PC-3 (cell line): ENCODE results near the gene ELMO3. TPM values are rescaled to one million over a fixed set of nuclear protein-coding genes. Genes with fewer than 3 reads are reported as not detected.
A peak's percentile ranks its signal among the peaks of the same experiment; 100 is the strongest.

Experiments
- ATAC-seq: fragments of 200-7000 bp; cut with Tn5 transposase; 2 replicates; pipeline ENCODE4 v1.9.1; 2020; ENCODE audit warnings: mild to moderate bottlenecking, moderate library complexity
- BruUV-seq: library from RNA; stranded (reverse); fragments of 400-500 nt; replicated peaks from 2 replicates; lab custom pipeline; 2021; lab: Mats Ljungman, UMichigan
- CTCF ChIA-PET: fragments of 300-600 bp; sonication (Branson Sonifier 250); formaldehyde crosslinking; loops from one replicate; lab custom pipeline; 2022; ENCODE audit warnings: antibody characterized with exemption; lab: Charles Lee
- POLR2A ChIA-PET: fragments of 300-600 bp; sonication (Branson Sonifier 250); formaldehyde crosslinking; loops from one replicate; lab custom pipeline; 2022; ENCODE audit warnings: antibody characterized with exemption; ENCODE audit not compliant: unreplicated experiment; lab: Charles Lee
- DNase-seq: peaks from one replicate; pipeline ENCODE4 v3.0.0-alpha.2; 2015
- H2AFZ ChIP-seq: fragments of 300-600 bp; sonication (generic); 2 replicates; pipeline ENCODE4 v1.6.0; 2016; ENCODE audit warnings: antibody characterized with exemption, low read length
- H3F3A ChIP-seq: fragments of 300-600 bp; sonication (generic); one replicate; pipeline ENCODE4 v1.6.0; 2017; ENCODE audit warnings: antibody characterized with exemption, low read length, control low read depth, mild to moderate bottlenecking; ENCODE audit not compliant: unreplicated experiment
- H3K27ac ChIP-seq: fragments of 300-600 bp; sonication (generic); 2 replicates; pipeline ENCODE4 v1.5.1; 2016; ENCODE audit warnings: mild to moderate bottlenecking, low read length
- H3K27me3 ChIP-seq: fragments of 300-600 bp; sonication (generic); 2 replicates; pipeline ENCODE4 v1.6.1; 2016; ENCODE audit warnings: low read length, mixed read lengths
- H3K36me3 ChIP-seq: fragments of 300-600 bp; sonication (generic); 2 replicates; pipeline ENCODE4 v1.6.1; 2016; ENCODE audit warnings: low read depth, mixed run types, low read length, mixed read lengths
- H3K4me1 ChIP-seq: fragments of 300-600 bp; sonication (generic); 2 replicates; pipeline ENCODE4 v1.5.1; 2016; ENCODE audit warnings: low read length; ENCODE audit not compliant: insufficient read depth
- H3K4me2 ChIP-seq: fragments of 300-600 bp; sonication (generic); 2 replicates; pipeline ENCODE4 v1.6.0; 2016; ENCODE audit warnings: low read length
- H3K4me3 ChIP-seq: fragments of 300-600 bp; sonication (generic); 2 replicates; pipeline ENCODE4 v1.5.1; 2016; ENCODE audit warnings: mild to moderate bottlenecking, low read length, mixed read lengths
- H3K79me2 ChIP-seq: fragments of 300-600 bp; sonication (generic); 2 replicates; pipeline ENCODE4 v1.6.1; 2017; ENCODE audit warnings: low read length, mixed read lengths
- H3K9ac ChIP-seq: fragments of 300-600 bp; sonication (generic); 2 replicates; pipeline ENCODE4 v1.6.0; 2016; ENCODE audit warnings: mild to moderate bottlenecking, low read length
- H3K9me2 ChIP-seq: fragments of 300-600 bp; sonication (generic); replicated peaks from 2 replicates; pipeline ENCODE4 v1.6.1; 2016; ENCODE audit warnings: mixed run types, low read length, mixed read lengths
- H3K9me3 ChIP-seq: fragments of 300-600 bp; sonication (generic); 2 replicates; pipeline ENCODE4 v1.6.1; 2016; ENCODE audit warnings: low read length, mixed read lengths
- H4K20me1 ChIP-seq: fragments of 300-600 bp; sonication (generic); 2 replicates; pipeline ENCODE4 v1.6.1; 2016; ENCODE audit warnings: low read length, mixed read lengths
- CTCF ChIP-seq: fragments of 300-600 bp; sonication (generic); conservative IDR thresholded peaks from 2 replicates; pipeline ENCODE4 v1.5.1; 2017; ENCODE audit warnings: antibody characterized with exemption, low read depth, mild to moderate bottlenecking, low read length
- EZH2 ChIP-seq: fragments of 300-600 bp; sonication (generic); IDR thresholded peaks from one replicate; pipeline ENCODE4 v1.6.1; 2017; ENCODE audit warnings: antibody characterized with exemption, mild to moderate bottlenecking, low read length; ENCODE audit not compliant: unreplicated experiment
- EZH2phosphoT487 ChIP-seq: fragments of 300-600 bp; sonication (generic); IDR thresholded peaks from 2 replicates; pipeline ENCODE4 v1.6.1; 2018; ENCODE audit warnings: mild to moderate bottlenecking, antibody characterized with exemption, low read length, borderline replicate concordance
- intact Hi-C: fragments of 100-400 bp; cut with micrococcal nuclease; formaldehyde crosslinking; loops from 2 replicates; pipeline ENCODE4 v1.9.0; 2023
- total RNA-seq: library from RNA; depleted of rRNA; stranded (reverse); fragments of >200 nt; gene quantifications from 2 replicates; pipeline ENCODE4 v1.2.3, GENCODE V29; 2014

ELMO3 gene
- total RNA-seq, 1 experiment from 2014 or later, result 2.2 TPM

DNA sequence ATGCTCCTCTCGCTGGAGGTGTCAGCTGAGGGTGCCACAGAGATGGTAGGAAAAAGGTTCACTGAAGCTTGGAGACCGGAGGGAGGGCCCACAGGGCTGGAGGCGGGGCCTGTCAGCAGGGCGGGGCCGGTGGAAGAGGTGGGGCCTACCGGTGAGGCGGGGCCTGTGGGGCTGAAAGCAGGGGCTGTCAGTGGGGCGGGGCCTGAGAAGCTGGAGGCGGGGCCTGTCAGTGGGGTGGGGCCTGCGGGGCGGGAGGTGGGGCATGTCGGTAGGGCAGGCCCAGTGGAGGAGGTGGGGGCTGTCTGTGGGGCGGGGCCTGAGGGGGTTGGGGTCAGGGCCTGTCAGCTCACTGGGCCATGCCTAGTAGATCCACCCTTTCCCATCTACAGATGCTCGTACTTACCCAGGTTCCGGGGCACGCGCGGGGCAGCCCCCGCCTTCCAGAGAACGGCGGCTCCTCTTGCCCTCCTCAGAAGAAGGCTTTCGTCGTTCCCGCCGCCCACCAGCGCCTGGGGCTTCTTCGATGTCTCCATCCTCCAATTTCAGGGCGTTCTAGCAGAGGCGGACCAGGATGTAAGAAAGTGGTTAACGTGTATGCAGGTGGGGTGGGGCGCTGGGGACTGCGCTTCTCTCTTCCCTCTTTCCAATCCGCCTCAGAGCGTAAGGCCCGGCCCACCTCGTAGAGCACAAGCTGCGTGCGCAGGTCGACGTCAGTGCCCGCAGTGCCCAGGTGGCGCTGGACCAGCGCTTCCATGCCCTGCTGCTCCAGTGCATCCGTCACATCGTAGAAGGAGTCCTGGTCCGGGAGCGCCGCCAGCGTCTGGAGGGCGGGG, 37.8 kb downstream of the ELMO3 start:
- no peak overlapping the region for H3K4me3 ChIP-seq
- ChIA-PET POLR2A (interaction anchor here (0.5 kb wide), 1 partner anchor 40 kb away, joined by 3 read pairs; no protein-coding TSS in a partner anchor), CTCF (no interaction called here)
- peaks cover 15% of the 10 kb centered on the region for H3K4me1 ChIP-seq
- H3K9ac ChIP-seq, result no peak overlapping the region
- no peak overlapping the region for H2AFZ ChIP-seq
- H3K9me3 ChIP-seq, result no peaks in the 10 kb centered on the region
- H3K36me3 ChIP-seq, result peaks cover 22% of the 10 kb centered on the region
- TF ChIP-seq CTCF, result no peak
- TF ChIP-seq EZH2phosphoT487, result no peak
- no peak for TF ChIP-seq EZH2
- peak; percentile 56; the same call in 1 of the 2 replicates for ATAC-seq
- no peak overlapping the region for H3K27ac ChIP-seq
- H4K20me1 ChIP-seq, result no peaks in the 10 kb centered on the region
- peaks cover 17% of the 10 kb centered on the region for H3K79me2 ChIP-seq
- intact Hi-C loops, result no loop called here
- no peaks in the 10 kb centered on the region for H3K27me3 ChIP-seq
- H3F3A ChIP-seq, result peaks cover 5% of the 10 kb centered on the region
- BruUV-seq, result no TSS peak
- peak; percentile 51 for DNase-seq
- no peaks in the 10 kb centered on the region for H3K9me2 ChIP-seq
- H3K4me2 ChIP-seq, result no peak overlapping the region

DNA sequence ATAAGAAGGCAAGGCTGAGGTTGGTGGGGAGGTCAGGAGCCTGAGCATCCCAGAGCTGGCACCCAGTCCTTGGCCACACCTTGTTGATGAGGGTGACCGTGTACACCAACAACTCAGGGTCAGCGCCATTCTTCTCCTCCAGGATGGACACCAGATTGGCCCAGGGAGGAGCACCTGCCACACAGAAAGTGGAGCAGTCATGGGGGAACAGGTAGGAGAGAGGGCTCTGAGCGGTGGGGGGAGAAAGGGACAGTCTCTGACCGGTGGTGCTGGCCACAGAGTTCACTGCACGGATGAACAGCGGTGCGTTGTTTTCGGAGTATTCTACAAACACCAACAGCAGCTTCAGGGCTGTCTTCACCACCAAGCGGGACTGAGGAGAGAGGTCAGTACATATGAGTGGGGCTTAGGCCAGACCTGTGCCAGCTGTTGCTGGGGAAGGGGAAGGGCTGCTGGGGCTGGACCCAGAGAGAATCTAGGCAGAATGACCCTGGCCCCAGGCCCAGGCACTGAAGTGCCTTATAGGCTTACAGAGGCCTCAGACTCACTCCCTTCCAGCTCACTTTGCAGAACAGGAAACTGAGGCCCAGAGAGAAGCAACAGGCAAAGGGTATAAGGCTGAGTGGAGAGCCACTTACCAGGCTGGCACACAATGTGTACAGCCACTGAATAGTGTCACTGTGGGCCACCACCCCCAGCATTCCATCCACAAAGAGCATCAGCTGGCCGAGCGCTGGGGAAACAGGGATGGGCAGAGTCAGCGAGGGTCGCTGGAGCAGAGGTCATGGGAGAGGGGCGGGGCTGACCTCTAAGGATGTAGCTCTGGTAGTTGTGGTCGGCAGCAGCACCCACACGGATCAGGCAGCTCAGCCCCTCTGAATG, 38.7 kb downstream of the ELMO3 start:
- POLR2A ChIA-PET, result no interaction called here
- no TSS peak for BruUV-seq
- CTCF ChIA-PET, result no interaction called here
- H3K4me1 ChIP-seq, result peaks cover 24% of the 10 kb centered on the region
- H3K27me3 ChIP-seq, result no peaks in the 10 kb centered on the region
- H3K79me2 ChIP-seq, result peaks cover 25% of the 10 kb centered on the region
- intact Hi-C loops, result no loop called here
- ATAC-seq, result no peak
- no peak overlapping the region for H3K4me2 ChIP-seq
- TF ChIP-seq CTCF (no peak), EZH2phosphoT487 (no peak), EZH2 (no peak)
- peaks cover 20% of the 10 kb centered on the region for H3K36me3 ChIP-seq
- no peak overlapping the region for H3K27ac ChIP-seq
- H4K20me1 ChIP-seq, result no peaks in the 10 kb centered on the region
- no peak overlapping the region for H3K9ac ChIP-seq
- H3K9me2 ChIP-seq, result no peaks in the 10 kb centered on the region
- DNase-seq, result no peak
- H2AFZ ChIP-seq, result no peak overlapping the region
- peaks cover 9% of the 10 kb centered on the region for H3F3A ChIP-seq
- H3K9me3 ChIP-seq, result no peaks in the 10 kb centered on the region
- no peak overlapping the region for H3K4me3 ChIP-seq
